ENCODE measurements around the gene ZMIZ1.

Gene ZMIZ1

GRCh38 chr10:79126351-79127080 is 57.8 kb downstream of the ZMIZ1 start:
- DNase-seq, result no peak

- peak; percentile 64 for DNase-seq
Measured at GRCh38 chr10:79127151-79127961, 58.6 kb downstream of the ZMIZ1 start.

GRCh38 chr10:79128241-79128922 is 59.6 kb downstream of the ZMIZ1 start:
- no peak for DNase-seq

- no peak for DNase-seq
Measured at GRCh38 chr10:79128923-79129305, 60.1 kb downstream of the ZMIZ1 start.

- no peak for DNase-seq
Measured at GRCh38 chr10:79129361-79129997, 60.7 kb downstream of the ZMIZ1 start.

GRCh38 chr10:79130255-79130654 is 61.5 kb downstream of the ZMIZ1 start:
- DNase-seq, result no peak

GRCh38 chr10:79130846-79131245 is 62.1 kb downstream of the ZMIZ1 start:
- no peak for DNase-seq

- no peak for DNase-seq
Measured at GRCh38 chr10:79131836-79132631, 63.3 kb downstream of the ZMIZ1 start.

GRCh38 chr10:79132681-79133381 is 64.1 kb downstream of the ZMIZ1 start:
- DNase-seq, result no peak

GRCh38 chr10:79133416-79133815 is 64.7 kb downstream of the ZMIZ1 start:
- no peak for DNase-seq

- DNase-seq, result no peak
Measured at GRCh38 chr10:79135790-79136189, 67.0 kb downstream of the ZMIZ1 start.

GRCh38 chr10:79136236-79137005 is 67.7 kb downstream of the ZMIZ1 start:
- no peak for DNase-seq

GRCh38 chr10:79137300-79137756 is 68.6 kb downstream of the ZMIZ1 start:
- DNase-seq, result no peak

- DNase-seq, result no peak
Measured at GRCh38 chr10:79137826-79138225, 69.1 kb downstream of the ZMIZ1 start.

- DNase-seq, result no peak
Measured at GRCh38 chr10:79138449-79139123, 69.8 kb downstream of the ZMIZ1 start.

- DNase-seq, result peak; percentile 47
Measured at GRCh38 chr10:79139124-79139835, 70.5 kb downstream of the ZMIZ1 start.

GRCh38 chr10:79140085-79140793 is 71.5 kb downstream of the ZMIZ1 start:
- DNase-seq, result no peak

- DNase-seq, result no peak
Measured at GRCh38 chr10:79140855-79141254, 72.1 kb downstream of the ZMIZ1 start.

- peak; percentile 35 for DNase-seq
Measured at GRCh38 chr10:79142064-79142491, 73.3 kb downstream of the ZMIZ1 start.

All from T1000 (cell line).